ENCODE measurements around the gene ACAP3. TPM values are rescaled to one million over a fixed set of nuclear protein-coding genes. Genes with fewer than 3 reads are reported as not detected.

Gene ACAP3
- total RNA-seq, 1 donor from 2014 or later = 26.1 TPM

GRCh38 chr1:1349256-1350012 is 41.7 kb upstream of the ACAP3 start, which contains the start of gene DVL1:
DVL1 (minus strand) TSS chr1:1349418; CDS start chr1:1349065, 353 bp downstream.
- Mint-ChIP-seq H3K36me3 (ENCODE audit: low read depth) (no peaks in the 10 kb centered on the region), H3K4me3 (peak within 1 kb of the TSS; percentile 77), H3K27ac (no peak within 1 kb of the TSS), H3K4me1 (peaks cover 30% of the 10 kb centered on the region), H3K9me3 (no peaks in the 10 kb centered on the region), H3K27me3 (peaks cover 12% of the 10 kb centered on the region)
- ChIA-PET CTCF (no interaction called here), POLR2A (interaction anchor here (1.2 kb wide), 1 partner anchor 317 kb away, joined by 3 read pairs; no protein-coding TSS in a partner anchor)
- no peak for TF ChIP-seq CTCF (IDR thresholded peaks at IDR 0.05)
- ATAC-seq (ENCODE audit: low read depth) (peak; percentile 84), DNase-seq (peak; percentile 75)
- intact Hi-C loops (cut with micrococcal nuclease) = loop anchor here (1.0 to 5.0 kb wide), 4 partner anchors 25 to 93 kb away; partner anchors contain the start of genes AURKAIP1, CPTP, INTS11 and PUSL1

DNA sequence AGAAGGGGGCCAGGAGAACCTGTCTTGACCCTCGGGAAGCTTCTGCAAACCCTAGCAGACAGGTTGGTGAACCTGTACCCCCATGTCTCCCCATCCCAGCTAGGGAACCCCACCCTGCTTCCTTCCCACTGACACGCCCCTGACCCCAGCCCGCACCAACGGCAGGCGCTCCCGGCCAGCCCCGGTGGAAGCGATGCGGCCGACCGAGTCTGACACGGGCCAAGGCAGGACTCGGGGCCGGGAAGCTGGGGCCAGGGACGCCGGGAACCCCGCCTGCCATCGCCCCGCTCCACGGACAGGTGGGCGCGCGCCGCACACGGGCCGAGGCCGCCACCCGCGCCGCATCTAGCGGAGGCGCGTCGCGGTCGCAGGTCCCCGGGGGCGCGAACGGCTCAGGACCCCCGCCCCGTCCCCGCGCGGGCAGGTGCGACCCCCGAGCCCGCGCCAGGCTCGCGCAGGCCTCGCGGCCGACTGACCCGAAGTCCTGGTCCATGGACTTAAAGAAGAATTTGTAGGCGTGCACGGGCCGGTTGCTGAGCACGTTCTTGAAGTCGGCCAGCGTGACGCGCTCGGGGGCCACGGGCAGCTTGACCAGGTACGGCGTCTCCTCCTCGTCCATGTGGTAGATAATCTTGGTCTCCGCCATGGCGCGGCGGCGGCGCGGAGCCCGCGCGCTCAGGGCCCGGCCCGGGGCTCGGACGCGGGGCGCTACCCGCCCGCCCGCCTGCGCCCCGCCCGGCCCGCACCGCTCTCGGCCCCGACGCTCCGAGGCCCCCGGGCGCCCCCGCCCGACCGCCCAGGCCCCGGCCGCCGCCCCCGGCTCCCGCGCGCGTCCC is 40.9 kb upstream of the ACAP3 start:
- H3K4me1 Mint-ChIP-seq = peaks cover 27% of the 10 kb centered on the region
- CTCF ChIA-PET = interaction anchor here (0.8 kb wide), 1 partner anchor 156 kb away, joined by 3 read pairs; no protein-coding TSS in a partner anchor

GRCh38 chr1:1347663-1348419 is 40.1 kb upstream of the ACAP3 start:
- no peaks in the 10 kb centered on the region for H3K36me3 Mint-ChIP-seq (ENCODE audit: low read depth)
- ATAC-seq (ENCODE audit: low read depth) = no peak
- no peak overlapping the region for H3K27ac Mint-ChIP-seq
- intact Hi-C loops (cut with micrococcal nuclease) = no loop called here
- peak overlapping the region; percentile 77 for H3K4me3 Mint-ChIP-seq
- H3K27me3 Mint-ChIP-seq = peaks cover 9% of the 10 kb centered on the region
- H3K9me3 Mint-ChIP-seq = no peaks in the 10 kb centered on the region
- H3K4me1 Mint-ChIP-seq = peaks cover 22% of the 10 kb centered on the region
- no peak for TF ChIP-seq CTCF (IDR thresholded peaks at IDR 0.05)
- ChIA-PET POLR2A (interaction anchor here (0.6 to 1.4 kb wide), 6 partner anchors 23 to 316 kb away, joined by 3 to 10 read pairs (median 3); partner anchors contain the start of genes AURKAIP1, CCNL2, CPTP and INTS11), CTCF (interaction anchor here (0.8 kb wide), 1 partner anchor 157 kb away, joined by 3 read pairs; no protein-coding TSS in a partner anchor)
- DNase-seq = no peak

More for the DNA sequence above, 40.9 kb upstream of the ACAP3 start:
- H3K27me3 Mint-ChIP-seq = peaks cover 10% of the 10 kb centered on the region
- H3K4me3 Mint-ChIP-seq = peak overlapping the region; percentile 77
- H3K36me3 Mint-ChIP-seq (ENCODE audit: low read depth) = no peaks in the 10 kb centered on the region
- DNase-seq (no peak), ATAC-seq (ENCODE audit: low read depth) (peak; percentile 47)
- no peak overlapping the region for H3K27ac Mint-ChIP-seq
- no peaks in the 10 kb centered on the region for H3K9me3 Mint-ChIP-seq
- intact Hi-C loops (cut with micrococcal nuclease) = loop anchor here (1.0 kb wide), 3 partner anchors 24 to 40 kb away; partner anchors contain the start of genes AURKAIP1, CPTP, INTS11 and PUSL1
- TF ChIP-seq CTCF (IDR thresholded peaks at IDR 0.05) = no peak
- POLR2A ChIA-PET = interaction anchor here (0.5 to 1.4 kb wide), 7 partner anchors 24 to 316 kb away, joined by 3 to 10 read pairs (median 3); partner anchors contain the start of genes AURKAIP1, CCNL2, CPTP and INTS11

GRCh38 chr1:1347026-1347595 is 39.4 kb upstream of the ACAP3 start:
- Mint-ChIP-seq H3K4me3 (peak overlapping the region; percentile 44), H3K27ac (peak overlapping the region; percentile 46), H3K9me3 (no peaks in the 10 kb centered on the region), H3K27me3 (peaks cover 1% of the 10 kb centered on the region), H3K36me3 (ENCODE audit: low read depth) (no peaks in the 10 kb centered on the region), H3K4me1 (peaks cover 15% of the 10 kb centered on the region)
- ChIA-PET CTCF (no interaction called here), POLR2A (interaction anchor here (1.2 to 1.4 kb wide), 2 partner anchors 22 to 28 kb away, joined by 3 to 10 read pairs; partner anchors contain the start of genes AURKAIP1, CPTP and INTS11)
- no peak for DNase-seq
- no peak for TF ChIP-seq CTCF (IDR thresholded peaks at IDR 0.05)
- intact Hi-C loops (cut with micrococcal nuclease) = no loop called here
- ATAC-seq (ENCODE audit: low read depth) = no peak

Measured in activated B cell treated with CpG ODN at 0.5 μM for 24 hours (primary cell).